SU-DHL-6 (cell line): ENCODE results near the gene CLEC17A.
"Not testable (repeated sequence)": the region's sequence is repeated elsewhere in the genome, so short reads cannot be mapped to it uniquely, and the experiment has no call there.

Experiments
- H2AFZ ChIP-seq: fragments of 200-600 bp; sonication (generic); 2 replicates; pipeline ENCODE4 v1.6.1; 2014; ENCODE audit warnings: low read depth, mild to moderate bottlenecking, moderate library complexity, mixed read lengths, antibody characterized with exemption, low read length; ENCODE audit not compliant: severe bottlenecking
- H3F3A ChIP-seq: fragments of 200-600 bp; shearing (Covaris generic); 2 replicates; pipeline ENCODE4 v1.6.0; 2016; ENCODE audit warnings: antibody characterized with exemption, mild to moderate bottlenecking; ENCODE audit not compliant: insufficient read depth
- H3K27ac ChIP-seq: fragments of 200-600 bp; sonication (generic); 2 replicates; pipeline ENCODE4 v1.5.1; 2016; ENCODE audit warnings: low read depth, mild to moderate bottlenecking, low read length, moderate library complexity, mixed read lengths
- H3K27me3 ChIP-seq: fragments of 200-600 bp; sonication (generic), shearing (Covaris generic); 2 replicates; pipeline ENCODE4 v1.6.0; 2014; ENCODE audit warnings: mild to moderate bottlenecking, low read length
- H3K36me3 ChIP-seq: fragments of 200-600 bp; sonication (generic); 2 replicates; pipeline ENCODE4 v1.6.1; 2014; ENCODE audit warnings: mild to moderate bottlenecking, low read length, mixed read lengths
- H3K4me2 ChIP-seq: fragments of 300-600, 200-600 bp; shearing (Covaris generic), sonication (generic); 2 replicates; pipeline ENCODE4 v1.6.0; 2014; ENCODE audit warnings: low read length, low read depth, mild to moderate bottlenecking; ENCODE audit not compliant: poor library complexity, severe bottlenecking
- H3K4me3 ChIP-seq: fragments of 200-600 bp; sonication (generic); 2 replicates; pipeline ENCODE4 v1.5.1; 2014; ENCODE audit warnings: antibody characterized with exemption, low read length, mild to moderate bottlenecking, mixed read lengths; ENCODE audit not compliant: insufficient read depth, poor library complexity, severe bottlenecking
- H3K79me2 ChIP-seq: fragments of 200-600 bp; sonication (generic); 2 replicates; pipeline ENCODE4 v1.6.1; 2014; ENCODE audit warnings: mild to moderate bottlenecking, low read length, moderate library complexity; ENCODE audit not compliant: insufficient read depth
- H3K9ac ChIP-seq: fragments of 200-600 bp; sonication (generic); 2 replicates; pipeline ENCODE4 v1.7.0; 2014; ENCODE audit warnings: mild to moderate bottlenecking, low read length
- H3K9me2 ChIP-seq: fragments of 200-600 bp; sonication (generic); replicated peaks from 2 replicates; pipeline ENCODE4 v1.6.1; 2014; ENCODE audit warnings: low read length; ENCODE audit not compliant: insufficient read depth
- H3K9me3 ChIP-seq: fragments of 200-600 bp; sonication (generic); 2 replicates; pipeline ENCODE4 v1.6.1; 2014; ENCODE audit warnings: low read length, mixed read lengths; ENCODE audit not compliant: insufficient read depth
- H4K20me1 ChIP-seq: fragments of 200-600 bp; sonication (generic); 2 replicates; pipeline ENCODE4 v1.6.1; 2014; ENCODE audit warnings: low read depth, mild to moderate bottlenecking, antibody characterized with exemption, low read length, moderate library complexity, mixed read lengths
- CTCF ChIP-seq: fragments of 200-600 bp; sonication (generic); IDR thresholded peaks from one replicate; pipeline ENCODE4 v1.5.1; 2017; ENCODE audit warnings: antibody characterized with exemption, mild to moderate bottlenecking, low read length, moderate library complexity; ENCODE audit not compliant: insufficient read depth, poor library complexity, severe bottlenecking
- EZH2phosphoT487 ChIP-seq: fragments of 200-600 bp; sonication (generic), shearing (Covaris generic); conservative IDR thresholded peaks from 2 replicates; pipeline ENCODE4 v1.6.1; 2018; ENCODE audit warnings: mild to moderate bottlenecking, antibody characterized with exemption, low read length, moderate library complexity, mixed read lengths

CLEC17A gene

GRCh38 chr19:14611051-14611450, 28.2 kb downstream of the CLEC17A start:
- Histone ChIP-seq H3K9ac (no peak overlapping the region), H3K4me3 (no peak overlapping the region), H3K9me2 (no peaks in the 10 kb centered on the region), H3F3A (peaks cover 18% of the 10 kb centered on the region), H3K27me3 (no peaks in the 10 kb centered on the region), H2AFZ (no peak overlapping the region), H3K4me2 (no peak overlapping the region), H3K9me3 (no peaks in the 10 kb centered on the region), H3K36me3 (no peaks in the 10 kb centered on the region), H3K27ac (no peak overlapping the region), H3K79me2 (no peaks in the 10 kb centered on the region), H4K20me1 (no peaks in the 10 kb centered on the region)
- TF ChIP-seq CTCF (no peak), EZH2phosphoT487 (no peak)

DNA sequence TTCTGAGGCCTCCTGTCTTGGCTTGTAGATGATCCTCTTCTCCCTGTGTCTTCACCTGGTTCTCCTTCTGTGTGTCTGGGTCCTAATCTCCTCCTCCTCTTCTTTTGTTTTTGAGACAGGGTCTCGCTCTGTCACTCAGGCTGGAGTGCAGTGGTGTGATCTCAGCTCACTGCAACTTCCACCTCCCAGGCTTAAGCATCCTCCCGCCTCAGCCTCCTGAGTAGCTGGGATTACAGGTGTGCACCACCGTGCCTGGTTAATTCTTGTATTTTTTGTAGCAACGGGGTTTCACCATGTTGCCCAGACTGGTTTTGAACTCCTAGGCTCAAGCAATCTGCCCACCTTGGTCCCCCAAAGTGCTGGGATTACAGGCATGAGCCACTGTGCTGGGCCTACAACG, 29.4 kb downstream of the CLEC17A start:
- H3K9ac ChIP-seq, H3K4me2 ChIP-seq, H3K9me2 ChIP-seq, H4K20me1 ChIP-seq, H3K27ac ChIP-seq, H3K4me3 ChIP-seq, H3K79me2 ChIP-seq, H2AFZ ChIP-seq, H3K9me3 ChIP-seq, H3K27me3 ChIP-seq, H3K36me3 ChIP-seq: not testable (repeated sequence)
- peaks cover 18% of the 10 kb centered on the region for H3F3A ChIP-seq

GRCh38 chr19:14612657-14613056, 29.8 kb downstream of the CLEC17A start:
- no peak overlapping the region for H2AFZ ChIP-seq
- H3K9me3 ChIP-seq, result no peaks in the 10 kb centered on the region
- TF ChIP-seq EZH2phosphoT487 (no peak), CTCF (no peak)
- no peaks in the 10 kb centered on the region for H4K20me1 ChIP-seq
- H3K79me2 ChIP-seq, result no peaks in the 10 kb centered on the region
- no peak overlapping the region for H3K4me2 ChIP-seq
- H3K27ac ChIP-seq, result peak overlapping the region; percentile 78; the same call in 1 of the 2 replicates
- no peaks in the 10 kb centered on the region for H3K9me2 ChIP-seq
- H3K4me3 ChIP-seq, result no peak overlapping the region
- H3K27me3 ChIP-seq, result no peaks in the 10 kb centered on the region
- H3K36me3 ChIP-seq, result no peaks in the 10 kb centered on the region
- H3F3A ChIP-seq, result peaks cover 18% of the 10 kb centered on the region
- no peak overlapping the region for H3K9ac ChIP-seq

DNA sequence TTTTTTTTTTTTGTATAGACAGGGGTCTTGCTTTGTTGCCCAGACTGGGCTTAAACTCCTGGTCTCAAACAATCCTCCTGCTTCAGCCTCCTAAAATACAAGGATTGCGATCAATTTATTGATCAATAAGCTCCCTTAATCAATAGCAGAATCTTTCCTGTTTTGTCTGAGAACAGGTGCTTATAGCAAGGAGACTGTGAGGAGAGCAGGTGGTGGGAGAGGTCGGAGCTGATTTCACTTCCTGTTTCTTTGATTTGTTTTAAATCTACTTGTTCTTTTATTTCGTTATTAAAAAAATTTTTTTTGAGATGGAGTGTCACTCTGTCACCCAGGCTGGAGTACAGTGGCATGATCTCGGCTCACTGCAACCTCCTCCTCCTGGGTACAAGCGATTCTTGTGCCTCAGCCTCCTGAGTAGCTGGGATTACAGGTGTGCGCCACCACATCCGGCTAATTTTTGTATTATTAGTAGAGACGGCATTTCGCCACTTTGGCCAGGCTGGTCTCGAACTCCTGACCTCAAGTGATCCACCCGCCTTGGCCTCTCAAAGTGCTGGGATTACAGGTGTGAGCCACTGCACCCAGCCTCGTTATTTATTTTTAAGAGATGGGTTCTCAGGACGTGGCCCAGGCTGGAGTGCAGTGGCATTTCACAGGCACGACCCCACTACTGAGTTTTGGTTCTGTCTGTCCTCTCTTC, 30.7 kb downstream of the CLEC17A start:
- peak overlapping the region; percentile 78 for H3K27ac ChIP-seq
- not testable (repeated sequence) for H3K27me3 ChIP-seq, H3K9me3 ChIP-seq, H3K9ac ChIP-seq, H4K20me1 ChIP-seq, H3K36me3 ChIP-seq, H3K79me2 ChIP-seq, H2AFZ ChIP-seq, H3K9me2 ChIP-seq, H3K4me3 ChIP-seq
- H3F3A ChIP-seq, result peaks cover 18% of the 10 kb centered on the region
- peak overlapping the region; percentile 33 for H3K4me2 ChIP-seq
